GM23338 (cell line): ENCODE measurements around the gene FNDC3A. TPM values are rescaled to one million over a fixed set of nuclear protein-coding genes. Genes with fewer than 3 reads are reported as not detected.
"Not testable (repeated sequence)": the region's sequence is repeated elsewhere in the genome, so short reads cannot be mapped to it uniquely, and the experiment has no call there.

ENCODE experiments used
- ATAC-seq: fragments of 200-7000 bp; cut with Tn5 transposase; 3 replicates; pipeline ENCODE4 v1.9.1; 2020
- DNase-seq: peaks from one replicate; pipeline ENCODE4 v3.0.0-alpha.2; 2015; ENCODE audit warnings: low spot score
- H2AFZ ChIP-seq: fragments of 200-600 bp; sonication (generic); 2 replicates; pipeline ENCODE4 v1.8.0; 2016; ENCODE audit warnings: antibody characterized with exemption, mild to moderate bottlenecking, moderate library complexity
- H3F3A ChIP-seq: fragments of 200-600 bp; sonication (generic); replicated peaks from 2 replicates; pipeline ENCODE4 v1.8.0; 2017; ENCODE audit warnings: antibody characterized with exemption, mixed run types, low read depth
- H3K27ac ChIP-seq: fragments of 200-600 bp; sonication (generic); 2 replicates; pipeline ENCODE4 v1.6.1; 2016; ENCODE audit warnings: low read depth
- H3K27me3 ChIP-seq: fragments of 200-600 bp; sonication (generic); 2 replicates; pipeline ENCODE4 v1.8.0; 2016; ENCODE audit warnings: mild to moderate bottlenecking, mixed run types, moderate library complexity; ENCODE audit not compliant: insufficient read depth
- H3K36me3 ChIP-seq: fragments of 200-600 bp; sonication (generic); 2 replicates; pipeline ENCODE4 v1.8.0; 2016; ENCODE audit warnings: mild to moderate bottlenecking; ENCODE audit not compliant: insufficient read depth
- H3K4me1 ChIP-seq: fragments of 200-600 bp; sonication (generic); 2 replicates; pipeline ENCODE4 v1.8.0; 2016; ENCODE audit warnings: mild to moderate bottlenecking, moderate library complexity; ENCODE audit not compliant: insufficient read depth
- H3K4me2 ChIP-seq: fragments of 200-600 bp; sonication (generic); 2 replicates; pipeline ENCODE4 v1.7.1; 2017; ENCODE audit warnings: mixed run types
- H3K4me3 ChIP-seq: fragments of 200-600 bp; sonication (generic); 2 replicates; pipeline ENCODE4 v1.6.1; 2016; ENCODE audit warnings: mixed run types
- H3K79me2 ChIP-seq: fragments of 200-600 bp; sonication (generic); replicated peaks from 2 replicates; pipeline ENCODE4 v1.8.0; 2017; ENCODE audit warnings: mild to moderate bottlenecking; ENCODE audit not compliant: insufficient read depth
- H3K9me2 ChIP-seq: fragments of 200-600 bp; sonication (generic); 2 replicates; pipeline ENCODE4 v1.8.0; 2017; ENCODE audit not compliant: insufficient read depth
- H4K20me1 ChIP-seq: fragments of 200-600 bp; sonication (generic); replicated peaks from 2 replicates; pipeline ENCODE4 v1.8.0; 2017; ENCODE audit warnings: mild to moderate bottlenecking; ENCODE audit not compliant: insufficient read depth
- H3K27ac Mint-ChIP-seq: 2 replicates; pipeline ENCODE4 v1.8.0; 2020; ENCODE audit warnings: inconsistent platforms, mild to moderate bottlenecking, moderate library complexity, mixed read lengths
- H3K27me3 Mint-ChIP-seq: 3 replicates; pipeline ENCODE4 v1.8.0; 2022; ENCODE audit warnings: low read depth, mild to moderate bottlenecking, moderate library complexity, mixed read lengths, inconsistent platforms; ENCODE audit not compliant: insufficient read depth, poor library complexity
- H3K36me3 Mint-ChIP-seq: 3 replicates; pipeline ENCODE4 v1.8.0; 2021; ENCODE audit warnings: low read depth, mild to moderate bottlenecking, inconsistent platforms, moderate library complexity, mixed read lengths
- H3K4me1 Mint-ChIP-seq: 3 replicates; pipeline ENCODE4 v1.8.0; 2020; ENCODE audit warnings: mild to moderate bottlenecking, inconsistent platforms, mixed read lengths
- H3K4me3 Mint-ChIP-seq: 3 replicates; pipeline ENCODE4 v1.8.0; 2021; ENCODE audit warnings: moderate library complexity, mild to moderate bottlenecking, inconsistent platforms, mixed read lengths
- H3K9me3 Mint-ChIP-seq: 3 replicates; pipeline ENCODE4 v1.8.0; 2020; ENCODE audit warnings: moderate library complexity, mild to moderate bottlenecking, inconsistent platforms, mixed read lengths
- CREB1 ChIP-seq: fragments of 250-450 bp; sonication (Bioruptor Pico); IDR thresholded peaks from 2 replicates; pipeline ENCODE4 v1.5.0; 2020; ENCODE audit warnings: low read depth, mild to moderate bottlenecking, moderate library complexity
- ETS1 ChIP-seq: IDR thresholded peaks from 2 replicates; pipeline ENCODE4 v1.6.1; 2016; ENCODE audit warnings: antibody characterized with exemption
- EZH2 ChIP-seq: fragments of 200-600 bp; sonication (generic); IDR thresholded peaks from one replicate; pipeline ENCODE4 v1.8.0; 2017; ENCODE audit warnings: antibody characterized with exemption, mild to moderate bottlenecking, low read depth; ENCODE audit not compliant: unreplicated experiment
- EZH2phosphoT487 ChIP-seq: fragments of 200-600 bp; sonication (generic); IDR thresholded peaks from one replicate; pipeline ENCODE4 v1.8.1; 2018; ENCODE audit warnings: antibody characterized with exemption; ENCODE audit not compliant: unreplicated experiment
- JUNB ChIP-seq: IDR thresholded peaks from one replicate; pipeline ENCODE4 v1.6.1; 2016; ENCODE audit warnings: antibody characterized with exemption; ENCODE audit not compliant: unreplicated experiment
- POLR2AphosphoS5 ChIP-seq: IDR thresholded peaks from 2 replicates; pipeline ENCODE4 v1.6.1; 2016; ENCODE audit warnings: antibody characterized with exemption, low read depth
- REST ChIP-seq: IDR thresholded peaks from one replicate; pipeline ENCODE4 v1.6.1; 2018; ENCODE audit warnings: antibody characterized with exemption; ENCODE audit not compliant: unreplicated experiment
- STAT1 ChIP-seq: IDR thresholded peaks from one replicate; pipeline ENCODE4 v1.6.1; 2016; ENCODE audit warnings: antibody characterized with exemption; ENCODE audit not compliant: unreplicated experiment
- ZNF114 ChIP-seq: fragments of 250-450 bp; sonication (Bioruptor Pico); IDR thresholded peaks from 2 replicates; pipeline ENCODE4 v1.5.0; 2020; ENCODE audit warnings: mild to moderate bottlenecking, moderate library complexity
- ZNF331 ChIP-seq: fragments of 250-450 bp; sonication (Bioruptor Pico); IDR thresholded peaks from 2 replicates; pipeline ENCODE4 v1.5.0; 2020; ENCODE audit warnings: low read depth, mild to moderate bottlenecking, moderate library complexity
- polyA plus RNA-seq: library from polyadenylated mRNA; unstranded; fragments of >200 nt; fragmentation: Nextera tagmentation; extraction: Ambion mirVana; gene quantifications from 2 replicates; pipeline ENCODE4 v1.2.1, GENCODE V29; 2016
- total RNA-seq: library from RNA; depleted of rRNA; stranded (reverse); fragments of >200 nt; shearing (Covaris generic); gene quantifications from 2 replicates; pipeline ENCODE4 v1.2.3, GENCODE V29; 2014

FNDC3A gene
- total and polyA plus RNA-seq, 2 experiments from 2014 or later, result 10.3 to 31.1 TPM

- Histone ChIP-seq H3K4me3 (peak overlapping the region; percentile 48), H3K27me3 (no peaks in the 10 kb centered on the region), H3K27ac (peak overlapping the region; percentile 77), H3F3A (no peaks in the 10 kb centered on the region), H3K79me2 (peaks cover 43% of the 10 kb centered on the region), H4K20me1 (0 out of 2 replicates have a peak, but pooled peaks cover 5% of the 10 kb centered on the region), H3K4me1 (peaks cover 27% of the 10 kb centered on the region), H2AFZ (no peak overlapping the region), H3K36me3 (no peaks in the 10 kb centered on the region; the same call in 1 of the 2 replicates), H3K9me2 (no peaks in the 10 kb centered on the region), H3K4me2 (peak overlapping the region; percentile 77)
- Mint-ChIP-seq H3K27ac (peak overlapping the region; percentile 96), H3K4me3 (peak overlapping the region; percentile 72), H3K9me3 (no peaks in the 10 kb centered on the region), H3K36me3 (peaks cover 36% of the 10 kb centered on the region), H3K27me3 (peaks cover 8% of the 10 kb centered on the region), H3K4me1 (peaks cover 27% of the 10 kb centered on the region)
- TF ChIP-seq ZNF114, result no peak
- no peak for TF ChIP-seq JUNB
- TF ChIP-seq ETS1, result no peak
- TF ChIP-seq EZH2phosphoT487, result no peak
- TF ChIP-seq REST, result no peak
- no peak for TF ChIP-seq CREB1 (CRISPR knock-in tag)
- TF ChIP-seq POLR2AphosphoS5, result no peak
- no peak for TF ChIP-seq STAT1
- TF ChIP-seq ZNF331, result no peak
- no peak for TF ChIP-seq EZH2
- DNase-seq (no peak), ATAC-seq (peak; percentile 18; the same call in 2 of the 3 replicates)
These were observed 138.0 kb downstream of the FNDC3A start for GRCh38 chr13:49113526-49114286.

- H2AFZ ChIP-seq, result no peak overlapping the region
- 0 out of 2 replicates have a peak, but pooled peaks cover 5% of the 10 kb centered on the region for H4K20me1 ChIP-seq
- no peak for ATAC-seq
- H3K27me3 ChIP-seq, result no peaks in the 10 kb centered on the region
- no peak for DNase-seq
- Mint-ChIP-seq H3K9me3 (no peaks in the 10 kb centered on the region; the same call in 2 of the 3 replicates), H3K4me1 (peaks cover 27% of the 10 kb centered on the region), H3K27ac (no peak overlapping the region), H3K27me3 (peaks cover 8% of the 10 kb centered on the region), H3K36me3 (peaks cover 64% of the 10 kb centered on the region), H3K4me3 (no peak overlapping the region)
- H3K79me2 ChIP-seq, result peaks cover 31% of the 10 kb centered on the region
- H3K4me1 ChIP-seq, result peaks cover 17% of the 10 kb centered on the region
- no peak for TF ChIP-seq ETS1
- H3K4me3 ChIP-seq, result no peak overlapping the region
- no peaks in the 10 kb centered on the region; the same call in 1 of the 2 replicates for H3K36me3 ChIP-seq
- no peak overlapping the region for H3K4me2 ChIP-seq
- H3F3A ChIP-seq, result no peaks in the 10 kb centered on the region
- H3K9me2 ChIP-seq, result no peaks in the 10 kb centered on the region
- H3K27ac ChIP-seq, result no peak overlapping the region
These were observed 141.2 kb downstream of the FNDC3A start for GRCh38 chr13:49116873-49117272.

GRCh38 chr13:49118455-49118854 is 142.7 kb downstream of the FNDC3A start:
- H3K27me3 ChIP-seq, H2AFZ ChIP-seq, H3K4me1 ChIP-seq, H3K4me3 ChIP-seq, H3K9me3 Mint-ChIP-seq, H3K27me3 Mint-ChIP-seq, H3K36me3 ChIP-seq, H4K20me1 ChIP-seq, H3F3A ChIP-seq, H3K9me2 ChIP-seq, H3K4me3 Mint-ChIP-seq: not testable (repeated sequence)
- peak; percentile 45 for DNase-seq
- Mint-ChIP-seq H3K4me1 (peaks cover 16% of the 10 kb centered on the region), H3K27ac (peak overlapping the region; percentile 42; the same call in 1 of the 2 replicates), H3K36me3 (peaks cover 65% of the 10 kb centered on the region)
- ATAC-seq, result peak; percentile 42
- peaks cover 19% of the 10 kb centered on the region for H3K79me2 ChIP-seq
- H3K27ac ChIP-seq, result peak overlapping the region; percentile 20; the same call in 1 of the 2 replicates
- peak overlapping the region; percentile 14; the same call in 1 of the 2 replicates for H3K4me2 ChIP-seq
